Calu3 (cell line): ENCODE results near the gene BRIP1. TPM values are rescaled to one million over a fixed set of nuclear protein-coding genes. Genes with fewer than 3 reads are reported as not detected.

Source experiments
- BruUV-seq: library from RNA; stranded (reverse); fragments of 400-500 nt; replicated peaks from 2 replicates; lab custom pipeline; 2021; lab: Mats Ljungman, UMichigan
- CTCF ChIA-PET: fragments of 300-600 bp; sonication (Branson Sonifier 250); formaldehyde crosslinking; loops from one replicate; lab custom pipeline; 2022; ENCODE audit warnings: antibody characterized with exemption; lab: Charles Lee
- DNase-seq: peaks from one replicate; pipeline ENCODE4 v3.0.0; 2022
- H3K27ac Mint-ChIP-seq: one replicate; pipeline ENCODE4 v1.8.0; 2022; ENCODE audit warnings: mixed read lengths; ENCODE audit not compliant: unreplicated experiment
- H3K27me3 Mint-ChIP-seq: one replicate; pipeline ENCODE4 v1.8.0; 2022; ENCODE audit warnings: mixed read lengths; ENCODE audit not compliant: unreplicated experiment
- H3K36me3 Mint-ChIP-seq: one replicate; pipeline ENCODE4 v1.8.0; 2022; ENCODE audit warnings: mild to moderate bottlenecking, moderate library complexity, mixed read lengths; ENCODE audit not compliant: insufficient read depth, unreplicated experiment
- H3K4me1 Mint-ChIP-seq: one replicate; pipeline ENCODE4 v1.8.0; 2022; ENCODE audit warnings: mild to moderate bottlenecking, low read depth, mixed read lengths; ENCODE audit not compliant: unreplicated experiment
- H3K4me3 Mint-ChIP-seq: one replicate; pipeline ENCODE4 v1.8.0; 2022; ENCODE audit warnings: mild to moderate bottlenecking, low read depth, moderate library complexity, mixed read lengths; ENCODE audit not compliant: unreplicated experiment
- H3K9me3 Mint-ChIP-seq: one replicate; pipeline ENCODE4 v1.8.0; 2022; ENCODE audit warnings: low read depth, mixed read lengths; ENCODE audit not compliant: unreplicated experiment
- CTCF ChIP-seq: fragments of 200-600 bp; IDR thresholded peaks from one replicate; pipeline ENCODE4 v1.8.0; 2022; ENCODE audit warnings: antibody characterized with exemption; ENCODE audit not compliant: unreplicated experiment
- intact Hi-C: fragments of 100-400 bp; cut with micrococcal nuclease; formaldehyde crosslinking; loops from one replicate; pipeline ENCODE4 v1.10.0; 2022; ENCODE audit not compliant: unreplicated experiment
- total RNA-seq: library from RNA; stranded (reverse); gene quantifications from 2 replicates; pipeline ENCODE4 v1.2.3, GENCODE V29; 2022

BRIP1 gene
- total RNA-seq, 1 experiment from 2014 or later = 12.3 TPM

GRCh38 chr17:61839300-61839786 is 24.0 kb downstream of the BRIP1 start:
- no peak for TF ChIP-seq CTCF
- CTCF ChIA-PET = no interaction called here
- H3K36me3 Mint-ChIP-seq = no peaks in the 10 kb centered on the region
- no TSS peak for BruUV-seq
- H3K27me3 Mint-ChIP-seq = no peaks in the 10 kb centered on the region
- no peak overlapping the region for H3K4me3 Mint-ChIP-seq
- intact Hi-C loops = loop anchor here (5.0 kb wide), 1 partner anchor 257 kb away; no protein-coding TSS in a partner anchor
- H3K27ac Mint-ChIP-seq = no peak overlapping the region
- H3K9me3 Mint-ChIP-seq = no peaks in the 10 kb centered on the region
- DNase-seq = no peak
- H3K4me1 Mint-ChIP-seq = no peaks in the 10 kb centered on the region

GRCh38 chr17:61837175-61838051 is 25.9 kb downstream of the BRIP1 start:
- peak; percentile 38 for TF ChIP-seq CTCF
- BruUV-seq = no TSS peak
- Mint-ChIP-seq H3K9me3 (no peaks in the 10 kb centered on the region), H3K4me1 (no peaks in the 10 kb centered on the region), H3K4me3 (no peak overlapping the region), H3K27me3 (no peaks in the 10 kb centered on the region), H3K36me3 (no peaks in the 10 kb centered on the region), H3K27ac (no peak overlapping the region)
- CTCF ChIA-PET = no interaction called here
- DNase-seq = peak; percentile 39
- intact Hi-C loops = loop anchor here (1.0 to 5.0 kb wide), 2 partner anchors 201 to 255 kb away; no protein-coding TSS in a partner anchor

GRCh38 chr17:61836266-61837174 is 26.8 kb downstream of the BRIP1 start:
- BruUV-seq = no TSS peak
- Mint-ChIP-seq H3K27me3 (no peaks in the 10 kb centered on the region), H3K4me1 (no peaks in the 10 kb centered on the region), H3K4me3 (no peak overlapping the region), H3K27ac (no peak overlapping the region), H3K9me3 (no peaks in the 10 kb centered on the region), H3K36me3 (no peaks in the 10 kb centered on the region)
- CTCF ChIA-PET = interaction anchor here (0.7 kb wide), 1 partner anchor 262 kb away, joined by 3 read pairs; no protein-coding TSS in a partner anchor
- no peak for TF ChIP-seq CTCF
- DNase-seq = no peak
- intact Hi-C loops = loop anchor here (1.0 to 5.0 kb wide), 2 partner anchors 200 to 254 kb away; no protein-coding TSS in a partner anchor

GRCh38 chr17:61835606-61836005 is 27.7 kb downstream of the BRIP1 start:
- Mint-ChIP-seq H3K36me3 (no peaks in the 10 kb centered on the region), H3K27ac (no peak overlapping the region), H3K4me3 (no peak overlapping the region), H3K4me1 (no peaks in the 10 kb centered on the region), H3K9me3 (no peaks in the 10 kb centered on the region), H3K27me3 (no peaks in the 10 kb centered on the region)
- DNase-seq = no peak
- intact Hi-C loops = loop anchor here (5.0 kb wide), 1 partner anchor 253 kb away; no protein-coding TSS in a partner anchor
- BruUV-seq = no TSS peak
- no peak for TF ChIP-seq CTCF
- CTCF ChIA-PET = no interaction called here
